Cardiac fibroblast (primary cell): ENCODE measurements around the gene PTPRT.

Experiments used
- DNase-seq, 2 donors: peaks; one replicate each; pipeline versions ENCODE4 v3.0.0 to v3.0.0-alpha.2; 2010; ENCODE audit warnings: low read depth in 2 of 2
- H3K4me3 ChIP-seq, 2 donors: replicated peaks in 1 of 2; 1 replicate in 1 of 2; 2 replicates in 1 of 2; pipeline ENCODE4 v1.5.1; 2011; ENCODE audit warnings: low read depth in 2 of 2, low read length in 2 of 2, mild to moderate bottlenecking in 2 of 2, moderate library complexity in 1 of 2
- CTCF ChIP-seq: IDR thresholded peaks from one replicate; pipeline ENCODE4 v1.5.1; 2011; ENCODE audit warnings: low read depth, mild to moderate bottlenecking, low read length, inconsistent platforms

The PTPRT gene

DNA sequence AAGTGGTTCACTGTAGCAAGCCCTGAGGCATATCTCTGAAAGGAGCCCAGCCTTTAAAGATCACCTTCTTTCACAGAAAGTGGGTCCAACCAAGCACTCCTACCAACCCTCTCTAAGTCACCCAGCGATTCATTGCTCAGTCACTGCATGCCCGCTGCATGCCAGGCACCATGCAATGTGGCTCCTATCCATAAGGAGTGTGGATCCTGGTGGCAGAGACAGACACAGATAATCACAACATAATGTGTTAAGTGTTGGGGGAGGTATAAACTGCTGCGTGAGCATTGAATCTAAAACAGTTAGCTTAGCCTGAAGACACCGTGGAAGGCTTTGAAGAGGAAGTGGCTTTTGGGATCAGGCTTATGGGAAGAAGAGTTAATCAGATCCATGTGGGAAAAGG lies 659.5 kb downstream of the PTPRT start:
- no peak for DNase-seq
- no peak for TF ChIP-seq CTCF
- H3K4me3 ChIP-seq, result no peak overlapping the region

- DNase-seq, result no peak
- H3K4me3 ChIP-seq, result no peak overlapping the region
- no peak for TF ChIP-seq CTCF
Observed at GRCh38 chr20:42524058-42524457, 665.6 kb downstream of the PTPRT start.

GRCh38 chr20:42516692-42517091 lies 673.0 kb downstream of the PTPRT start:
- no peak overlapping the region for H3K4me3 ChIP-seq
- no peak for TF ChIP-seq CTCF
- no peak for DNase-seq

DNA sequence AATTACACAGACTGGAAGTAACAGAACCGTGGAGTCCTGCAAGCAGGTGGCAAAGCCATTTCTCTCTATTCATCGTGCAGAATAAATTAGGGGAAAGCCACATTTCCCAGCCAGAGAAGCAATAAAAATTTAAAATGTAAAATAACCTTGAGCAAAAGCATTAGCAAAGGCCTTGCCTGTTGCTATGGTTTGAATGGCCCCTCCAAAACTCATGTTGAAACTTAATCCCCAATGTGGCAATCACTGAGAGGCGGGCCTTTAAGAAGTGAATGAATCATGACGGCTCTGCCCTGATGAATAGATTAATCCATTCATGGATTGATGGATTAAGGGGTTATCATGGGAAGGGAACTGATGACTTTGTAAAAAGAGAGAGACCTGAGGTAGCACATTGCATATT lies 679.0 kb downstream of the PTPRT start:
- DNase-seq, result no peak
- no peak for TF ChIP-seq CTCF
- H3K4me3 ChIP-seq, result no peak overlapping the region

- TF ChIP-seq CTCF, result no peak
Observed at GRCh38 chr20:42507874-42508273, 681.8 kb downstream of the PTPRT start.

GRCh38 chr20:42506397-42506796 lies 683.3 kb downstream of the PTPRT start:
- no peak for DNase-seq
- no peak overlapping the region for H3K4me3 ChIP-seq
- no peak for TF ChIP-seq CTCF

More at GRCh38 chr20:42507874-42508273, 681.8 kb downstream of the PTPRT start:
- DNase-seq, result no peak
- H3K4me3 ChIP-seq, result no peak overlapping the region

GRCh38 chr20:42502591-42502990 lies 687.1 kb downstream of the PTPRT start:
- DNase-seq, result no peak
- no peak for TF ChIP-seq CTCF
- no peak overlapping the region for H3K4me3 ChIP-seq
